Duodenal mucosa (tissue), 2 donors: Measurements from ENCODE around the gene TENT5C.

Experiments
- H3K27ac ChIP-seq: one replicate; pipeline ENCODE4 v1.7.0; 2013; ENCODE audit warnings: low read depth, low read length
- H3K27me3 ChIP-seq, 2 donors: one replicate each; pipeline ENCODE4 v1.7.0; 2013; ENCODE audit warnings: low read length in 2 of 2, control low read depth in 1 of 2; ENCODE audit not compliant: insufficient read depth in 2 of 2, control insufficient read depth in 1 of 2
- H3K36me3 ChIP-seq, 2 donors: one replicate each; pipeline ENCODE4 v1.7.0; 2013; ENCODE audit warnings: low read length in 2 of 2, control low read depth in 1 of 2; ENCODE audit not compliant: insufficient read depth in 2 of 2, control insufficient read depth in 1 of 2
- H3K4me1 ChIP-seq, 2 donors: one replicate each; pipeline ENCODE4 v1.7.0; 2013; ENCODE audit warnings: low read length in 2 of 2, control low read depth in 1 of 2; ENCODE audit not compliant: insufficient read depth in 2 of 2, control insufficient read depth in 1 of 2
- H3K4me3 ChIP-seq, 2 donors: one replicate each; pipeline ENCODE4 v1.7.0; 2013; ENCODE audit warnings: low read length in 2 of 2, low read depth in 1 of 2
- H3K9ac ChIP-seq, 2 donors: one replicate each; pipeline ENCODE4 v1.7.0; 2013; ENCODE audit warnings: low read length in 2 of 2, low read depth in 1 of 2
- H3K9me3 ChIP-seq, 2 donors: one replicate each; pipeline ENCODE4 v1.7.0; 2013; ENCODE audit warnings: low read length in 2 of 2, control low read depth in 1 of 2; ENCODE audit not compliant: control insufficient read depth in 1 of 2

TENT5C gene

DNA sequence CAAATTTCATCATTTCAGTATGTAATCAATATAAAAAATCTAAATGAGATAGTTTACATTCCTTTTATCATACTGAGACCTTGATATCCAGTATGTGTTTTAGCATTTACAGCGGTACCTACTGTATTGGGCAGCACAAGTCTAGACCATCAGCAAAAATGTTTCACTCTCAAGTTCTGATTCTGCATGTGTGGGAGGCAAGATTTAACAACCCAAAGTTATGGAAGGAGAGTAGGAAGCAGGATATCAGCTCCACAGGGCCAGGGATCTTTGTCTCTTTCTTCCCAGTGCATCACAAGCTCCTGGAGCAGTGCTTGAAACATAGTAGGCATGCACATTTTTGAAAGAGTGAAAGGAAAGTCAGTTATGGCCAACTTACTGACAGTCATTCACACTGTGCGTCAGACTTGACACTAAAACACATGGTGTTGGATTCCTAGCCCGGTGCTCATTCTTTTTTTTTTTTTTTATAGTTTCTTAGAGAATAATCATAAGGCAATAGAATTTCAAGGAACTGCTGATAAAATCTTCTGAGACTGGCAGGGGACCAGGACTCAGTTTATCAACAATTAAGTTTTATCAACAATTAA, 6.1 kb downstream of the TENT5C start:
- Histone ChIP-seq H3K4me1 (peaks cover 44 to 70% of the 10 kb centered on the region in 2 donors), H3K4me3 (peak overlapping the region; percentile 14 to 53), H3K27ac (no peak overlapping the region), H3K9me3 (no peaks in the 10 kb centered on the region), H3K9ac (no peak overlapping the region), H3K27me3 (no peaks in the 10 kb centered on the region), H3K36me3 (no peaks in the 10 kb centered on the region)

GRCh38 chr1:117612517-117613248, 6.8 kb downstream of the TENT5C start:
- H3K4me1 ChIP-seq, result peaks cover 37 to 70% of the 10 kb centered on the region in 2 donors
- peak overlapping the region; percentile 23 for H3K27ac ChIP-seq
- H3K9ac ChIP-seq, result no peak overlapping the region
- H3K27me3 ChIP-seq, result no peaks in the 10 kb centered on the region
- H3K4me3 ChIP-seq, result peak overlapping the region; percentile 33 to 53
- no peaks in the 10 kb centered on the region for H3K36me3 ChIP-seq
- H3K9me3 ChIP-seq, result no peaks in the 10 kb centered on the region

GRCh38 chr1:117613249-117613968, 7.6 kb downstream of the TENT5C start:
- H3K27ac ChIP-seq, result peak overlapping the region; percentile 23
- no peaks in the 10 kb centered on the region for H3K36me3 ChIP-seq
- H3K9ac ChIP-seq, result peak overlapping the region in 1 of 2 donors; percentile 45
- H3K9me3 ChIP-seq, result no peaks in the 10 kb centered on the region
- H3K4me3 ChIP-seq, result peak overlapping the region; percentile 33 to 53
- no peaks in the 10 kb centered on the region for H3K27me3 ChIP-seq
- peaks cover 37 to 63% of the 10 kb centered on the region in 2 donors for H3K4me1 ChIP-seq

- Histone ChIP-seq H3K27me3 (no peaks in the 10 kb centered on the region), H3K4me1 (peaks cover 37 to 59% of the 10 kb centered on the region in 2 donors), H3K27ac (no peak overlapping the region), H3K4me3 (peak overlapping the region; percentile 43 to 53), H3K9me3 (no peaks in the 10 kb centered on the region), H3K9ac (peak overlapping the region; percentile 10 to 45), H3K36me3 (no peaks in the 10 kb centered on the region)
Observed at GRCh38 chr1:117613969-117614729, 8.3 kb downstream of the TENT5C start.

DNA sequence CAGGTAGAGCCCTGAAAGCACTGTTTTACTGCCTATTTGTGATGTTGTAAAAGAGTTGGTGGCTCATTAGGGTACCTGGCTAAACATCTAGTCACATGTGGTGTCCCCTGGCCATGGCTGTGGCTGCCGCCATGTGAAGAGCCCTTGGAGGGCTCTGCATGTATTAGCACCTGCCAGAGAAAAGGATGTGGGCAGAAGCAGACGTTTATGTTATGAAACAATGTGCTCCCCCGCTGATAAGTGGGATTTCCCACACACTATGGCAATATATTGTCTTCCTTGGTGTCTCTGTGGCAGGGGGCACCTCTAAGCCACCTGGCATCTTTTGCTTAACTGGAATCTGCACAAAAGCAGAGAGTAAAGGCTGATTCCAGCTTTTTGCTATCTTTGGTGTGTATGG, 9.6 kb downstream of the TENT5C start:
- H3K9ac ChIP-seq, result no peak overlapping the region
- peak overlapping the region; percentile 1 for H3K4me3 ChIP-seq
- H3K9me3 ChIP-seq, result no peaks in the 10 kb centered on the region
- H3K27me3 ChIP-seq, result no peaks in the 10 kb centered on the region
- H3K36me3 ChIP-seq, result no peaks in the 10 kb centered on the region
- peaks cover 32 to 52% of the 10 kb centered on the region in 2 donors for H3K4me1 ChIP-seq
- H3K27ac ChIP-seq, result no peak overlapping the region

- no peak overlapping the region for H3K4me3 ChIP-seq
Observed at GRCh38 chr1:117616356-117616755, 10.5 kb downstream of the TENT5C start.

GRCh38 chr1:117616967-117617366, 11.1 kb downstream of the TENT5C start:
- Histone ChIP-seq H3K4me1 (peaks cover 27 to 45% of the 10 kb centered on the region in 2 donors), H3K27me3 (no peaks in the 10 kb centered on the region), H3K9me3 (no peaks in the 10 kb centered on the region), H3K4me3 (no peak overlapping the region), H3K9ac (no peak overlapping the region), H3K36me3 (no peaks in the 10 kb centered on the region), H3K27ac (no peak overlapping the region)

More at GRCh38 chr1:117616356-117616755, 10.5 kb downstream of the TENT5C start:
- H3K4me1 ChIP-seq, result peaks cover 32 to 47% of the 10 kb centered on the region in 2 donors
- no peaks in the 10 kb centered on the region for H3K27me3 ChIP-seq
- H3K36me3 ChIP-seq, result no peaks in the 10 kb centered on the region
- H3K9ac ChIP-seq, result no peak overlapping the region
- H3K9me3 ChIP-seq, result no peaks in the 10 kb centered on the region
- H3K27ac ChIP-seq, result no peak overlapping the region

DNA sequence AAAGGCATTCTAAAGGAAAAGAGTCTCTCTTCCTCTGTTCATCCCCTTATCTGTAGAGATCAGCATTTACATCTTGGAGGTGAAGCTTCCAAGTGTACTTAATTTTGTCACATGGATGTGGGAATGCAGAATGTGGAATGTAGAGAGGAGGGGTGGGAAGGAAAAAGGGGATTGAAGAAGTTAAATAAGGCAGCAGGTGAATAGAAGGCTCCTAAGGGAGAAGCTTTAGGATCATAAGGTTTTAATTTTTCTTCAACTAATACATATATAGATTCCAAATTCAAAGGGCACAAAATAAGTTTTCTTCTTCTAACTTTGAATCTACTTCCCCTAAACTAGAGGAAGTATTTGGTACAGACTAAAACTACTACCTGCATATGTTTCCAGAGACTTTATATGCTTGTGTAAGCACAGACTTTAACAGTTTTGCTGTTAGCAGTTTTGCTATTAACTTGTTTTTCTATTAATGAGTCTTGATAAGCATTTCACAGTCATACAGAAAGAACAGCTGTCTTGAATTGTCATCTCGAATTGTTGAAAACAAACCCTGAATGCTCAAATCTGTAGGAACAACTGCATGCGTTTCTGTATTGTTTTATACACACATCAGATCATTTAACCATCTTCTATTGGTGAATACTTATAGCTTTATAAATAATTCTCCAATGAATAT, 12.7 kb downstream of the TENT5C start:
- H3K27me3 ChIP-seq, result no peaks in the 10 kb centered on the region

DNA sequence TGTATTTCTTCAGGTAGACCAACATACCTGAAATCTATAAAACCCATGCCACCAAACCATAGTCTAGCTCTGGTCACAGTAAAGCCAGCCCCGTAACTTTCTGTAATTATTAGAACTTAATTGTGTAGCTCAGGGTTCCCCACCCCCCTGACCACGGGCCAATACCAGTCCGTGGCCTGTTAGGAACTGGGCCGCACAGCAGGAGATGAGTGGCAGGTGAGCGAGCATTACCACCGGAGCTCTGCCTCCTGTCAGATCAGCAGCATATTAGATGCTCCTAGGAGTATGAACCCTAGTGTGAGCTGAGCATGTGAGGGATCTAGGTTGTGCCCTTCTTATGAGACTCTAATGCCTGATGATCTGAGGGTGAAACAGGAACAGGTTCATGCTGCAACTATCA, 14.6 kb downstream of the TENT5C start:
- H3K4me1 ChIP-seq, result peaks cover 0 to 11% of the 10 kb centered on the region in 2 donors

More for the DNA sequence above, 12.7 kb downstream of the TENT5C start:
- H3K4me1 ChIP-seq, result peaks cover 11 to 30% of the 10 kb centered on the region in 2 donors
- H3K27ac ChIP-seq, result no peak overlapping the region
- no peak overlapping the region for H3K9ac ChIP-seq
- H3K36me3 ChIP-seq, result peaks cover 0 to 9% of the 10 kb centered on the region in 2 donors
- no peaks in the 10 kb centered on the region for H3K9me3 ChIP-seq
- H3K4me3 ChIP-seq, result no peak overlapping the region

More for the DNA sequence above, 14.6 kb downstream of the TENT5C start:
- Histone ChIP-seq H3K4me3 (no peak overlapping the region), H3K9ac (no peak overlapping the region), H3K27ac (no peak overlapping the region), H3K36me3 (peaks cover 4 to 9% of the 10 kb centered on the region in 2 donors), H3K27me3 (no peaks in the 10 kb centered on the region), H3K9me3 (no peaks in the 10 kb centered on the region)
